OCI-LY1 (cell line): ENCODE data around the gene TANC1.

ENCODE experiments used
- EZH2 ChIP-seq: fragments of 200-600 bp; sonication (generic), shearing (Covaris generic); IDR thresholded peaks from 2 replicates; pipeline ENCODE4 v1.8.0; 2017; ENCODE audit warnings: borderline replicate concordance, mixed run types, mild to moderate bottlenecking, antibody characterized with exemption, low read length, moderate library complexity, mixed read lengths
- TF ChIP-seq, protein P1 (sequence below): fragments of 200-600 bp; sonication (generic), shearing (Covaris generic); IDR thresholded peaks from 2 replicates; pipeline ENCODE4 v1.5.1; 2017; ENCODE audit warnings: mild to moderate bottlenecking, antibody characterized with exemption, low read length, moderate library complexity, mixed read lengths

DNA sequence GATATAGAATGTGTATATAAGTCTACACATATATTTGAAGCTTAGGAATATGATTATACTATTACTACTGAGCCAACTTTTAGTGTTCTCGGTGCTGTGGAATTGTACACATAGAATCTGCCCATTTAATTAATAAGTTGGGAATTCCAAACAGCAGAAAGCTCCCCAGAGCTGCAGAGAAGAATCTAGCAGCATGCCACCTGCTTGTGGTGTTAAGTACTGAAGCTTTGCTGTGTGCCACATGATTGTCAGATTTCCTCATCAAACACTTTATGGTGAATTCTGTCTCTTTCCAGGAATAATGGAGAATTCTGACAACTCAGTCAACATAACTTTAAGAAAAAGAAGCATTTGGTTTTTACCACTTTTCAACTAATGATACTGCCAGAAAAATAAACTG is 200.3 kb downstream of the TANC1 start:
- TF ChIP-seq EZH2, result no peak
- TF ChIP-seq, protein P1, sequence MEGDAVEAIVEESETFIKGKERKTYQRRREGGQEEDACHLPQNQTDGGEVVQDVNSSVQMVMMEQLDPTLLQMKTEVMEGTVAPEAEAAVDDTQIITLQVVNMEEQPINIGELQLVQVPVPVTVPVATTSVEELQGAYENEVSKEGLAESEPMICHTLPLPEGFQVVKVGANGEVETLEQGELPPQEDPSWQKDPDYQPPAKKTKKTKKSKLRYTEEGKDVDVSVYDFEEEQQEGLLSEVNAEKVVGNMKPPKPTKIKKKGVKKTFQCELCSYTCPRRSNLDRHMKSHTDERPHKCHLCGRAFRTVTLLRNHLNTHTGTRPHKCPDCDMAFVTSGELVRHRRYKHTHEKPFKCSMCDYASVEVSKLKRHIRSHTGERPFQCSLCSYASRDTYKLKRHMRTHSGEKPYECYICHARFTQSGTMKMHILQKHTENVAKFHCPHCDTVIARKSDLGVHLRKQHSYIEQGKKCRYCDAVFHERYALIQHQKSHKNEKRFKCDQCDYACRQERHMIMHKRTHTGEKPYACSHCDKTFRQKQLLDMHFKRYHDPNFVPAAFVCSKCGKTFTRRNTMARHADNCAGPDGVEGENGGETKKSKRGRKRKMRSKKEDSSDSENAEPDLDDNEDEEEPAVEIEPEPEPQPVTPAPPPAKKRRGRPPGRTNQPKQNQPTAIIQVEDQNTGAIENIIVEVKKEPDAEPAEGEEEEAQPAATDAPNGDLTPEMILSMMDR, result no peak
